ENCODE data around the gene ELL. TPM values are rescaled to one million over a fixed set of nuclear protein-coding genes. Genes with fewer than 3 reads are reported as not detected.

Gene ELL
- total and polyA plus RNA-seq, 9 of the 15 experiments (the other 6 are each of a cell fraction or from before 2014, with no cell fraction given): 0.24 to 22.5 (median 4.1) TPM

DNA sequence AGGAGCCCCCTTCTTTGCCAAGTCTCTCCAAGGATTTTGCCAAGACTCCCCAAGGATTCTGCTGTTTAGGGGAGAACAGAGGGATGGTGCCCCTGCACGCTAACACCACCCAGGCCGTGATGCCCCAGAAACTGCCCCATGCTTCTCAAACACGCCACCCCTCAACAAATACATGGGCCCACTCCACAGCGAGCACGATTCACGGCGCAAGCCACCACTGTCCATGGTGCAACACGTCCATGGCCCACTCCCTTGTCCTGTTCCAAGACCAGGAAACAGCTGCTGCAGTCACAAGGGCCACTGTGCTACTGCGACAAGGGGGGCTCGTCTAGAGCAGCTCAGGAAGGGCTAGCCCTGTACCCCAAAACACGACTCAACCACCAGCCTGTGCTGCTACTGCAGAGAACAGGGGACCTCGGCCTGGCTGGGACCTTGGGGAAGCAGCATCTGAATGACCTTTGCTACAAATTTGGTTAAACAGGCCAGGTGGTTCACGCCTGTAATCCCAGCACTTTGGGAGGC is 47.4 kb downstream of the ELL start:
- ATAC-seq (no peak), FAIRE-seq (no peak), DNase-seq (ENCODE audit: extremely low read depth in 1 of 4, low spot score in 3 of 4) (no peak)
- Histone ChIP-seq H3K4me2 (ENCODE audit: insufficient read depth, low read length) (no peak overlapping the region), H3K36me3 (ENCODE audit: control insufficient read depth, insufficient read depth, low read length) (peaks cover 27% of the 10 kb centered on the region; the same call in 2 of the 3 replicates), H3K9me3 (replicated peaks; ENCODE audit: control insufficient read depth, insufficient read depth, low read depth, low read length) (no peaks in the 10 kb centered on the region), H3K27ac (ENCODE audit: extremely low read depth, low read depth, low read length) (no peak overlapping the region), H3K9me1 (ENCODE audit: control insufficient read depth, insufficient read depth, low read length) (peaks cover 12% of the 10 kb centered on the region), H3K79me2 (ENCODE audit: control insufficient read depth, insufficient read depth, low read length) (peaks cover 67% of the 10 kb centered on the region), H4K20me1 (replicated peaks; ENCODE audit: control insufficient read depth, insufficient read depth, low read length) (peaks cover 48% of the 10 kb centered on the region), H3K4me1 (replicated peaks in 1 of 2; ENCODE audit: control insufficient read depth in 2 of 2, insufficient read depth in 2 of 2, low read length in 2 of 2) (peaks cover 22 to 53% of the 10 kb centered on the region in 2 experiments), H3K4me3 (no peak overlapping the region), H3K9ac (ENCODE audit: insufficient read depth in 1 of 2, low read depth in 2 of 2, low read length in 2 of 2) (peak overlapping the region in 1 of 2 experiments; percentile 68; a peak in 2 of 4 replicates), H3K27me3 (ENCODE audit: control insufficient read depth in 2 of 2, insufficient read depth in 2 of 2, low read length in 2 of 2) (no peaks in the 10 kb centered on the region), H2AFZ (ENCODE audit: low read depth, low read length) (no peak overlapping the region)
- intact Hi-C loops (cut with micrococcal nuclease): no loop called here
- in situ Hi-C loops (cut with MboI): no loop called here
- ChIA-PET POLR2A (interaction anchor here (0.5 to 0.7 kb wide), 3 partner anchors 19 to 156 kb away, joined by 3 read pairs; no protein-coding TSS in a partner anchor), CTCF (ENCODE audit: low intra/inter-chr PET ratio) (no interaction called here)
- TF ChIP-seq, protein P1, sequence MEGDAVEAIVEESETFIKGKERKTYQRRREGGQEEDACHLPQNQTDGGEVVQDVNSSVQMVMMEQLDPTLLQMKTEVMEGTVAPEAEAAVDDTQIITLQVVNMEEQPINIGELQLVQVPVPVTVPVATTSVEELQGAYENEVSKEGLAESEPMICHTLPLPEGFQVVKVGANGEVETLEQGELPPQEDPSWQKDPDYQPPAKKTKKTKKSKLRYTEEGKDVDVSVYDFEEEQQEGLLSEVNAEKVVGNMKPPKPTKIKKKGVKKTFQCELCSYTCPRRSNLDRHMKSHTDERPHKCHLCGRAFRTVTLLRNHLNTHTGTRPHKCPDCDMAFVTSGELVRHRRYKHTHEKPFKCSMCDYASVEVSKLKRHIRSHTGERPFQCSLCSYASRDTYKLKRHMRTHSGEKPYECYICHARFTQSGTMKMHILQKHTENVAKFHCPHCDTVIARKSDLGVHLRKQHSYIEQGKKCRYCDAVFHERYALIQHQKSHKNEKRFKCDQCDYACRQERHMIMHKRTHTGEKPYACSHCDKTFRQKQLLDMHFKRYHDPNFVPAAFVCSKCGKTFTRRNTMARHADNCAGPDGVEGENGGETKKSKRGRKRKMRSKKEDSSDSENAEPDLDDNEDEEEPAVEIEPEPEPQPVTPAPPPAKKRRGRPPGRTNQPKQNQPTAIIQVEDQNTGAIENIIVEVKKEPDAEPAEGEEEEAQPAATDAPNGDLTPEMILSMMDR (IDR thresholded peaks at IDR 0.05 in 2 of 3, conservative IDR thresholded peaks at IDR 0.05 in 1 of 3; ENCODE audit: insufficient read depth in 2 of 3, low read depth in 1 of 3, low read length in 3 of 3): no peak
- no peak for TF ChIP-seq IRF2 (CRISPR knock-in tag; IDR thresholded peaks at IDR 0.05)
- TF ChIP-seq KDM1A (IDR thresholded peaks at IDR 0.05): no peak
- TF ChIP-seq TBL1XR1 (IDR thresholded peaks at IDR 0.05; ENCODE audit: low read length in 2 of 2): no peak
- TF ChIP-seq, protein P2, sequence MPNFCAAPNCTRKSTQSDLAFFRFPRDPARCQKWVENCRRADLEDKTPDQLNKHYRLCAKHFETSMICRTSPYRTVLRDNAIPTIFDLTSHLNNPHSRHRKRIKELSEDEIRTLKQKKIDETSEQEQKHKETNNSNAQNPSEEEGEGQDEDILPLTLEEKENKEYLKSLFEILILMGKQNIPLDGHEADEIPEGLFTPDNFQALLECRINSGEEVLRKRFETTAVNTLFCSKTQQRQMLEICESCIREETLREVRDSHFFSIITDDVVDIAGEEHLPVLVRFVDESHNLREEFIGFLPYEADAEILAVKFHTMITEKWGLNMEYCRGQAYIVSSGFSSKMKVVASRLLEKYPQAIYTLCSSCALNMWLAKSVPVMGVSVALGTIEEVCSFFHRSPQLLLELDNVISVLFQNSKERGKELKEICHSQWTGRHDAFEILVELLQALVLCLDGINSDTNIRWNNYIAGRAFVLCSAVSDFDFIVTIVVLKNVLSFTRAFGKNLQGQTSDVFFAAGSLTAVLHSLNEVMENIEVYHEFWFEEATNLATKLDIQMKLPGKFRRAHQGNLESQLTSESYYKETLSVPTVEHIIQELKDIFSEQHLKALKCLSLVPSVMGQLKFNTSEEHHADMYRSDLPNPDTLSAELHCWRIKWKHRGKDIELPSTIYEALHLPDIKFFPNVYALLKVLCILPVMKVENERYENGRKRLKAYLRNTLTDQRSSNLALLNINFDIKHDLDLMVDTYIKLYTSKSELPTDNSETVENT (CRISPR knock-in tag; IDR thresholded peaks at IDR 0.05): no peak
- TF ChIP-seq SAP30 (IDR thresholded peaks at IDR 0.05; ENCODE audit: borderline replicate concordance, insufficient read depth, low read depth, low read length, poor library complexity, severe bottlenecking): no peak
- TF ChIP-seq, protein P3, sequence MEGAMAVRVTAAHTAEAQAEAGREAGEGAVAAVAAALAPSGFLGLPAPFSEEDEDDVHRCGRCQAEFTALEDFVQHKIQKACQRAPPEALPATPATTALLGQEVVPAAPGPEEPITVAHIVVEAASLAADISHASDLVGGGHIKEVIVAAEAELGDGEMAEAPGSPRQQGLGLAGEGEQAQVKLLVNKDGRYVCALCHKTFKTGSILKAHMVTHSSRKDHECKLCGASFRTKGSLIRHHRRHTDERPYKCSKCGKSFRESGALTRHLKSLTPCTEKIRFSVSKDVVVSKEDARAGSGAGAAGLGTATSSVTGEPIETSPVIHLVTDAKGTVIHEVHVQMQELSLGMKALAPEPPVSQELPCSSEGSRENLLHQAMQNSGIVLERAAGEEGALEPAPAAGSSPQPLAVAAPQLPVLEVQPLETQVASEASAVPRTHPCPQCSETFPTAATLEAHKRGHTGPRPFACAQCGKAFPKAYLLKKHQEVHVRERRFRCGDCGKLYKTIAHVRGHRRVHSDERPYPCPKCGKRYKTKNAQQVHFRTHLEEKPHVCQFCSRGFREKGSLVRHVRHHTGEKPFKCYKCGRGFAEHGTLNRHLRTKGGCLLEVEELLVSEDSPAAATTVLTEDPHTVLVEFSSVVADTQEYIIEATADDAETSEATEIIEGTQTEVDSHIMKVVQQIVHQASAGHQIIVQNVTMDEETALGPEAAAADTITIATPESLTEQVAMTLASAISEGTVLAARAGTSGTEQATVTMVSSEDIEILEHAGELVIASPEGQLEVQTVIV (CRISPR knock-in tag; IDR thresholded peaks at IDR 0.05; ENCODE audit: borderline replicate concordance): no peak
- TF ChIP-seq NR4A1 (CRISPR knock-in tag; IDR thresholded peaks at IDR 0.05): no peak
- no peak for TF ChIP-seq NR4A1 (tag; IDR thresholded peaks at IDR 0.05)
- TF ChIP-seq, protein P4, sequence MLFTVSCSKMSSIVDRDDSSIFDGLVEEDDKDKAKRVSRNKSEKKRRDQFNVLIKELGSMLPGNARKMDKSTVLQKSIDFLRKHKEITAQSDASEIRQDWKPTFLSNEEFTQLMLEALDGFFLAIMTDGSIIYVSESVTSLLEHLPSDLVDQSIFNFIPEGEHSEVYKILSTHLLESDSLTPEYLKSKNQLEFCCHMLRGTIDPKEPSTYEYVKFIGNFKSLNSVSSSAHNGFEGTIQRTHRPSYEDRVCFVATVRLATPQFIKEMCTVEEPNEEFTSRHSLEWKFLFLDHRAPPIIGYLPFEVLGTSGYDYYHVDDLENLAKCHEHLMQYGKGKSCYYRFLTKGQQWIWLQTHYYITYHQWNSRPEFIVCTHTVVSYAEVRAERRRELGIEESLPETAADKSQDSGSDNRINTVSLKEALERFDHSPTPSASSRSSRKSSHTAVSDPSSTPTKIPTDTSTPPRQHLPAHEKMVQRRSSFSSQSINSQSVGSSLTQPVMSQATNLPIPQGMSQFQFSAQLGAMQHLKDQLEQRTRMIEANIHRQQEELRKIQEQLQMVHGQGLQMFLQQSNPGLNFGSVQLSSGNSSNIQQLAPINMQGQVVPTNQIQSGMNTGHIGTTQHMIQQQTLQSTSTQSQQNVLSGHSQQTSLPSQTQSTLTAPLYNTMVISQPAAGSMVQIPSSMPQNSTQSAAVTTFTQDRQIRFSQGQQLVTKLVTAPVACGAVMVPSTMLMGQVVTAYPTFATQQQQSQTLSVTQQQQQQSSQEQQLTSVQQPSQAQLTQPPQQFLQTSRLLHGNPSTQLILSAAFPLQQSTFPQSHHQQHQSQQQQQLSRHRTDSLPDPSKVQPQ (CRISPR knock-in tag; IDR thresholded peaks at IDR 0.05; ENCODE audit: borderline replicate concordance): no peak
- no peak for TF ChIP-seq ZNF75A (CRISPR knock-in tag; IDR thresholded peaks at IDR 0.05)
- no peak for TF ChIP-seq NBN (IDR thresholded peaks at IDR 0.05; ENCODE audit: low read depth)
- BruUV-seq (replicated peaks): no TSS peak
- 83% methylated on average over 13 of the region's 13 CpGs for WGBS (ENCODE audit: insufficient coverage, low coverage, missing lambda C conversion rate)
